ENCODE measurements around the gene KRT36. TPM values are rescaled to one million over a fixed set of nuclear protein-coding genes. Genes with fewer than 3 reads are reported as not detected.

Gene KRT36
- total and polyA plus RNA-seq, 2 of the 8 experiments (the other 6 are each of a cell fraction or from before 2014, with no cell fraction given) = not detected

DNA sequence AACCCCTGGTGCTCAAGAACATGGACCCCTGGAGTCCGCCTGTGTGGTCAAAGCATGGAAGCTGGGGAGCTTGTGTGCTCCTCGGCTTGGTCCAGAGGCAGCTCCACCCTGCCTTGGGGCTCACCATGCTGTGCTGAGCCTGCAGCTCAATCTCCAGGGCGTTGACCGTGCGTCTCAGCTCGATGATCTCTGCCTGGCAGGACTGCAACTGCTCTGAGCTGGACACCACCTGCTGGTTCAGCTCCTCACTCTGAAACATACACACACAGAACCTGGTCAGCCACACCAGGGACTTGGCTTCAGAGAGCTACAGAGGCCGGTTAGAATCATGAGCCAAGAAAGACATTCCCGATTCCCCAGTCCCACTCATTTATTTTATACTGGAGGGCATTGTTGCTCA is 11.5 kb downstream of the KRT36 start:
- CTCF ChIA-PET (ENCODE audit: partially characterized antibody) = interaction anchor here (0.6 to 11.2 kb wide), 8 partner anchors 9 to 600 kb away, joined by 3 to 98 read pairs (median 4); partner anchors contain the start of gene KRT36
- H4K5ac ChIP-seq (ENCODE audit: insufficient read length, low read depth, low read length) = no peak overlapping the region
- no peak overlapping the region for H2BK20ac ChIP-seq (ENCODE audit: low read length)
- no peak overlapping the region for H4K91ac ChIP-seq (replicated peaks; ENCODE audit: insufficient read length, low read length)
- H3K4me1 ChIP-seq (replicated peaks in 1 of 4; ENCODE audit: control insufficient read depth in 3 of 4, insufficient read depth in 4 of 4, low read length in 3 of 4) = no peaks in the 10 kb centered on the region
- no peaks in the 10 kb centered on the region for H3K79me1 ChIP-seq (ENCODE audit: low read depth, low read length)
- H2AFZ ChIP-seq (ENCODE audit: low read length) = no peak overlapping the region
- DNase-seq (ENCODE audit: low read depth in 1 of 2, low spot score in 2 of 2) (no peak), FAIRE-seq (no peak)
- no peak overlapping the region; the same call in 1 of the 2 replicates for H2BK15ac ChIP-seq (ENCODE audit: low read length)
- no peak overlapping the region for H3K4me3 ChIP-seq (ENCODE audit: extremely low read depth in 1 of 4, insufficient read depth in 2 of 4, low read depth in 3 of 4, low read length in 4 of 4)
- H4K20me1 ChIP-seq (replicated peaks in 1 of 2; ENCODE audit: control insufficient read depth in 1 of 2, insufficient read depth in 2 of 2, low read length in 2 of 2) = no peaks in the 10 kb centered on the region
- H3K9me3 ChIP-seq (ENCODE audit: insufficient read depth in 2 of 2, low read depth in 1 of 2, low read length in 1 of 2) = no peaks in the 10 kb centered on the region
- no peak overlapping the region for H2BK5ac ChIP-seq (ENCODE audit: low read depth, low read length)
- H3K23ac ChIP-seq (ENCODE audit: insufficient read length) = no peak overlapping the region
- TF ChIP-seq NANOG (IDR thresholded peaks at IDR 0.05; ENCODE audit: insufficient read depth, low read depth, low read length, poor library complexity, severe bottlenecking) = no peak
- no peak for TF ChIP-seq RAD21 (IDR thresholded peaks at IDR 0.05 in 1 of 2, conservative IDR thresholded peaks at IDR 0.05 in 1 of 2; ENCODE audit: low read depth in 2 of 2, low read length in 2 of 2)
- TF ChIP-seq MAFK (IDR thresholded peaks at IDR 0.05; ENCODE audit: low read depth, low read length) = no peak
- no peak for TF ChIP-seq SAP30 (IDR thresholded peaks at IDR 0.05; ENCODE audit: insufficient read depth, insufficient replicate concordance, low read length)
- no peak for TF ChIP-seq SIX5 (IDR thresholded peaks at IDR 0.05; ENCODE audit: low read depth, low read length)
- H3K79me2 ChIP-seq (ENCODE audit: control insufficient read depth in 1 of 2, insufficient read depth in 2 of 2, low read length in 2 of 2) = no peaks in the 10 kb centered on the region
- no peak overlapping the region for H3K27ac ChIP-seq (ENCODE audit: low read depth, low read length)
- no peak overlapping the region for H2AK5ac ChIP-seq (ENCODE audit: low read depth, low read length)
- no peaks in the 10 kb centered on the region; a peak in 2 of 7 replicates for H3K27me3 ChIP-seq (replicated peaks in 1 of 4; ENCODE audit: control insufficient read depth in 3 of 4, extremely low read depth in 1 of 4, insufficient read depth in 3 of 4, low read length in 3 of 4)
- WGBS, 2 experiments (ENCODE audit: extremely low coverage in 1 of 2, insufficient coverage in 1 of 2, insufficient read length in 1 of 2, insufficient replicate concordance in 2 of 2, low coverage in 1 of 2, low lambda C conversion rate in 2 of 2, missing lambda C conversion rate in 1 of 2) = 80% methylated on average over 8 of the region's 8 CpGs; no CpG with 5 or more reads in 1 of the 2 experiments
- H3K23me2 ChIP-seq (ENCODE audit: low read depth, low read length) = no peaks in the 10 kb centered on the region
- H3K4me2 ChIP-seq (ENCODE audit: insufficient read depth in 1 of 2, low read depth in 2 of 2, low read length in 2 of 2) = no peak overlapping the region
- H2BK120ac ChIP-seq (replicated peaks; ENCODE audit: low read depth, low read length) = no peak overlapping the region
- no peak overlapping the region for H3K14ac ChIP-seq (ENCODE audit: insufficient read length)
- POLR2A ChIA-PET (ENCODE audit: partially characterized antibody) = interaction anchor here (0.9 kb wide), 1 partner anchor 50 kb away, joined by 3 read pairs; the partner anchor contains the start of gene KRT19
- H3K18ac ChIP-seq (ENCODE audit: extremely low read depth, low read length) = no peak overlapping the region
- no peak overlapping the region for H3K56ac ChIP-seq (replicated peaks; ENCODE audit: insufficient read length, low read depth, low read length)
- no peaks in the 10 kb centered on the region for H3K36me3 ChIP-seq (ENCODE audit: control insufficient read depth in 2 of 4, insufficient read depth in 4 of 4, low read length in 3 of 4)
- H4K8ac ChIP-seq (ENCODE audit: extremely low read depth, insufficient read depth, low read length) = no peak overlapping the region
- H3K4ac ChIP-seq (replicated peaks; ENCODE audit: insufficient read length, low read depth, low read length) = no peak overlapping the region
- H2BK12ac ChIP-seq (ENCODE audit: low read depth, low read length) = no peak overlapping the region
- H3K9ac ChIP-seq (replicated peaks in 1 of 4; ENCODE audit: extremely low read depth in 1 of 4, low read depth in 3 of 4, low read length in 3 of 4) = no peak overlapping the region
